IMR-90 (cell line): ENCODE data around the gene DPP6. TPM values are rescaled to one million over a fixed set of nuclear protein-coding genes. Genes with fewer than 3 reads are reported as not detected.
"Not testable (repeated sequence)": the region's sequence is repeated elsewhere in the genome, so short reads cannot be mapped to it uniquely, and the experiment has no call there.

ENCODE experiments used
- ATAC-seq: fragments of 200-7000 bp; cut with Tn5 transposase; 2 replicates; pipeline ENCODE4 v1.9.1; 2020; ENCODE audit warnings: low read depth, mild to moderate bottlenecking, moderate library complexity
- BruUV-seq: library from RNA; stranded (reverse); fragments of 400-500 nt; replicated peaks from 2 replicates; lab custom pipeline; 2021; lab: Mats Ljungman, UMichigan
- CTCF ChIA-PET: fragments of 300-600 bp; formaldehyde crosslinking; extraction: SDS; loops from one replicate; lab custom pipeline; 2021; ENCODE audit warnings: antibody characterized with exemption; lab: Yijun Ruan, JAX
- POLR2A ChIA-PET: fragments of 300-600 bp; sonication (Branson Sonifier 250); formaldehyde crosslinking; loops from one replicate; lab custom pipeline; 2022; ENCODE audit warnings: antibody characterized with exemption; ENCODE audit not compliant: unreplicated experiment; lab: Charles Lee
- DNase-seq: peaks from one replicate; pipeline ENCODE4 v3.0.0; 2013
- H2AFZ ChIP-seq: replicated peaks from 2 replicates; pipeline ENCODE3; 2013; ENCODE audit warnings: low read length, mild to moderate bottlenecking; ENCODE audit not compliant: poor library complexity
- H2AK5ac ChIP-seq: 2 replicates; pipeline ENCODE4 v1.6.1; 2013; ENCODE audit warnings: low read depth, low read length, inconsistent platforms
- H2AK9ac ChIP-seq: replicated peaks from 2 replicates; pipeline ENCODE3; 2013; ENCODE audit warnings: mild to moderate bottlenecking, low read depth, low read length, moderate library complexity; ENCODE audit not compliant: poor library complexity
- H2BK120ac ChIP-seq: 2 replicates; pipeline ENCODE4 v1.6.1; 2013; ENCODE audit warnings: low read depth, low read length, inconsistent platforms
- H2BK15ac ChIP-seq: 3 replicates; pipeline ENCODE4 v1.6.1; 2013; ENCODE audit warnings: low read depth, low read length, inconsistent platforms
- H2BK20ac ChIP-seq: 2 replicates; pipeline ENCODE4 v1.6.1; 2013; ENCODE audit warnings: low read depth, mild to moderate bottlenecking, inconsistent platforms, low read length, moderate library complexity
- H2BK5ac ChIP-seq: 2 replicates; pipeline ENCODE4 v1.6.1; 2013; ENCODE audit warnings: mild to moderate bottlenecking, low read depth, low read length, inconsistent platforms; ENCODE audit not compliant: poor library complexity, severe bottlenecking
- H3K14ac ChIP-seq: replicated peaks from 2 replicates; pipeline ENCODE4 v1.6.1; 2013; ENCODE audit warnings: low read depth, low read length, inconsistent platforms
- H3K18ac ChIP-seq: 2 replicates; pipeline ENCODE4 v1.6.1; 2013; ENCODE audit warnings: low read depth, low read length, control low read depth
- H3K23ac ChIP-seq: 2 replicates; pipeline ENCODE4 v1.6.1; 2013; ENCODE audit warnings: low read depth, low read length, inconsistent platforms
- H3K27ac ChIP-seq: 2 replicates; pipeline ENCODE4 v1.5.1; 2013; ENCODE audit warnings: mild to moderate bottlenecking, control low read depth, low read length; ENCODE audit not compliant: insufficient read depth
- H3K27me3 ChIP-seq: 2 replicates; pipeline ENCODE4 v1.6.1; 2013; ENCODE audit warnings: low read length; ENCODE audit not compliant: control insufficient read depth, insufficient read depth
- H3K36me3 ChIP-seq: 2 replicates; pipeline ENCODE4 v1.6.1; 2013; ENCODE audit warnings: low read length, mixed read lengths; ENCODE audit not compliant: control insufficient read depth, insufficient read depth
- H3K4ac ChIP-seq: 2 replicates; pipeline ENCODE4 v1.6.1; 2013; ENCODE audit warnings: low read depth, low read length, inconsistent platforms
- H3K4me1 ChIP-seq: 2 replicates; pipeline ENCODE4 v1.6.1; 2013; ENCODE audit warnings: low read length, mixed read lengths; ENCODE audit not compliant: control insufficient read depth, insufficient read depth
- H3K4me2 ChIP-seq: 2 replicates; pipeline ENCODE4 v1.6.1; 2013; ENCODE audit warnings: low read depth, mild to moderate bottlenecking, control low read depth, low read length, moderate library complexity
- H3K4me3 ChIP-seq: 2 replicates; pipeline ENCODE4 v1.5.1; 2013; ENCODE audit warnings: low read depth, mild to moderate bottlenecking, control low read depth, low read length, moderate library complexity; ENCODE audit not compliant: insufficient read depth
- H3K56ac ChIP-seq: 2 replicates; pipeline ENCODE4 v1.6.1; 2013; ENCODE audit warnings: low read length, inconsistent platforms; ENCODE audit not compliant: insufficient read depth; ENCODE audit errors: extremely low read depth
- H3K79me1 ChIP-seq, 2 experiments: 2 replicates each; pipeline ENCODE4 v1.6.1; 2013; ENCODE audit warnings: low read length in 2 of 2, inconsistent platforms in 1 of 2, low read depth in 1 of 2
- H3K9ac ChIP-seq: 2 replicates; pipeline ENCODE4 v1.6.1; 2013; ENCODE audit warnings: low read depth, low read length, control low read depth
- H3K9me1 ChIP-seq: 2 replicates; pipeline ENCODE4 v1.6.1; 2013; ENCODE audit warnings: low read length, inconsistent platforms; ENCODE audit not compliant: insufficient read depth
- H3K9me3 ChIP-seq: 2 replicates; pipeline ENCODE4 v1.6.1; 2013; ENCODE audit warnings: low read length; ENCODE audit not compliant: control insufficient read depth, insufficient read depth
- H4K20me1 ChIP-seq: 2 replicates; pipeline ENCODE4 v1.6.1; 2013; ENCODE audit warnings: low read length, inconsistent platforms; ENCODE audit not compliant: insufficient read depth
- H4K5ac ChIP-seq: 2 replicates; pipeline ENCODE4 v1.6.1; 2013; ENCODE audit warnings: mild to moderate bottlenecking, low read depth, low read length, control low read depth
- H4K8ac ChIP-seq, 2 experiments: 2 replicates each; pipeline ENCODE4 v1.6.1; 2013; ENCODE audit warnings: low read depth in 2 of 2, low read length in 2 of 2, control low read depth in 1 of 2, inconsistent platforms in 1 of 2
- H4K91ac ChIP-seq: 2 replicates; pipeline ENCODE4 v1.6.1; 2013; ENCODE audit warnings: low read depth, low read length, inconsistent platforms; ENCODE audit not compliant: insufficient read depth
- BHLHE40 ChIP-seq: fragments of 150-350 bp; IDR thresholded peaks from 2 replicates; pipeline ENCODE4 v1.6.1; 2016; ENCODE audit warnings: mild to moderate bottlenecking, low read depth, low read length
- FOS ChIP-seq: fragments of 150-350 bp; IDR thresholded peaks from 2 replicates; pipeline ENCODE4 v1.6.1; 2016; ENCODE audit warnings: low read depth, low read length
- MAZ ChIP-seq: IDR thresholded peaks from 2 replicates; pipeline ENCODE4 v1.6.1; 2012; ENCODE audit warnings: low read depth, mild to moderate bottlenecking, low read length, improper control_type of control experiment, moderate library complexity, borderline replicate concordance
- MXI1 ChIP-seq: IDR thresholded peaks from 2 replicates; pipeline ENCODE4 v1.6.1; 2012; ENCODE audit warnings: low read depth, mild to moderate bottlenecking, low read length, moderate library complexity, borderline replicate concordance
- RAD21 ChIP-seq: IDR thresholded peaks from 2 replicates; pipeline ENCODE4 v1.6.1; 2012; ENCODE audit warnings: low read length, improper control_type of control experiment
- SMC3 ChIP-seq: fragments of 150-350 bp; IDR thresholded peaks from 2 replicates; pipeline ENCODE4 v1.6.1; 2016; ENCODE audit warnings: low read depth, mild to moderate bottlenecking, antibody characterized with exemption, low read length, moderate library complexity
- WGBS, 2 experiments: methylation state at CpG; one replicate each; pipeline versions ENCODE4 v1.1.5 to v1.1.7; 2013; ENCODE audit warnings: missing lambda C conversion rate in 2 of 2; ENCODE audit not compliant: insufficient read length in 1 of 2; ENCODE audit errors: extremely low coverage in 2 of 2; 5-methylcytosine and 5-hydroxymethylcytosine counted together
- dilution Hi-C: fragments of 300-500 bp; cut with HindIII; formaldehyde crosslinking; loops from one replicate; pipeline ENCODE4 v1.14.3; 2018; ENCODE audit warnings: low sequenced_read_pairs; ENCODE audit not compliant: unreplicated experiment
- in situ Hi-C: fragments of 300-500 bp; cut with MboI; formaldehyde crosslinking; loops from 3 replicates; pipeline ENCODE4 v1.14.3; 2019; ENCODE audit warnings: low sequenced_read_pairs, inconsistent platforms, mixed read lengths
- intact Hi-C: fragments of 100-400 bp; cut with micrococcal nuclease; formaldehyde crosslinking; loops from 2 replicates; pipeline ENCODE4 v1.10.0; 2022
- polyA plus RNA-seq, 3 experiments: library from polyadenylated mRNA; depleted of rRNA; stranded (reverse); fragments of >200 nt; gene quantifications; 2 replicates each; pipeline ENCODE4 v1.2.3, GENCODE V29; 2012; ENCODE audit warnings: low replicate concordance in 1 of 3
- total RNA-seq: library from RNA; depleted of rRNA; stranded (reverse); fragments of >200 nt; gene quantifications from 2 replicates; pipeline ENCODE4 v1.2.3, GENCODE V29; 2012

DPP6 gene
- total and polyA plus RNA-seq, 2 of the 4 experiments (the other 2 are of a cell fraction): not detected

DNA sequence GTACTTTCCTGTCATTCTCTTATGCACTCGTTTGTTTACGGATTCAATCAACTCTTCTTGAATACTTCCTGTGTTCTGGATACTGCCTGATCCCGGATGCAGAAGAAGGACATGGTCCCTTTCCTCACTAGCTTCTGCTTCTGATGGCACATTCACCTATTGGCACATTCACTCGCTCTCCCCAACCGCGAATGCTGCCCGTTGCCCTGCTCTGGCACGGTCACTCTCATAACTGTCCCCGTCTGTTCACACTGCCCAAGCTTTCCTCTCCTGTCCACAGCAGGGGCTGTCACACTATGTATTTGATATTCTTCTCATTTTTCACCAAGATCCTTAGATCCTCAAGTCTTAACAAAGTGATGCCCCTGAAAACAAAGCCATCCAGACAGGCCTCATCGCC is 623.4 kb downstream of the DPP6 start:
- DNase-seq: no peak
- ATAC-seq: no peak
- POLR2A ChIA-PET: no interaction called here
- no peak overlapping the region for H4K8ac ChIP-seq
- H3K4me3 ChIP-seq: no peak overlapping the region
- H3K23ac ChIP-seq: no peak overlapping the region
- WGBS, 2 experiments: 52% methylated on average over 2 of the region's 10 CpGs; no CpG with 5 or more reads in 1 of the 2 experiments
- no peaks in the 10 kb centered on the region for H3K79me1 ChIP-seq
- no peak overlapping the region for H4K5ac ChIP-seq
- dilution Hi-C loops (no loop called here), intact Hi-C loops (no loop called here), in situ Hi-C loops (no loop called here)
- no peak overlapping the region for H2BK20ac ChIP-seq
- no peak overlapping the region for H2BK5ac ChIP-seq
- H3K27me3 ChIP-seq: no peaks in the 10 kb centered on the region
- no peak overlapping the region for H3K27ac ChIP-seq
- no peak overlapping the region for H2AFZ ChIP-seq
- no peaks in the 10 kb centered on the region for H3K36me3 ChIP-seq
- H2BK15ac ChIP-seq: no peak overlapping the region
- no peak overlapping the region for H3K18ac ChIP-seq
- H3K4me2 ChIP-seq: no peak overlapping the region
- no peak overlapping the region for H2AK9ac ChIP-seq
- H2AK5ac ChIP-seq: no peak overlapping the region
- H3K56ac ChIP-seq: no peak overlapping the region
- H4K20me1 ChIP-seq: no peaks in the 10 kb centered on the region
- H3K9me1 ChIP-seq: no peaks in the 10 kb centered on the region
- H3K4ac ChIP-seq: no peak overlapping the region
- H2BK120ac ChIP-seq: no peak overlapping the region
- peaks cover 36% of the 10 kb centered on the region for H3K9me3 ChIP-seq
- BruUV-seq: no TSS peak
- no peaks in the 10 kb centered on the region for H3K4me1 ChIP-seq
- H4K91ac ChIP-seq: no peak overlapping the region
- H3K14ac ChIP-seq: no peak overlapping the region
- CTCF ChIA-PET: no interaction called here
- no peak overlapping the region for H3K9ac ChIP-seq
- TF ChIP-seq SMC3: no peak
- TF ChIP-seq BHLHE40: no peak
- TF ChIP-seq RAD21: no peak
- TF ChIP-seq MAZ: no peak
- no peak for TF ChIP-seq FOS
- TF ChIP-seq MXI1: no peak

GRCh38 chr7:154676033-154676421 is 623.8 kb downstream of the DPP6 start:
- intact Hi-C loops, H3K79me1 ChIP-seq, H3K4me2 ChIP-seq, H2BK20ac ChIP-seq, ATAC-seq, BruUV-seq, H2BK120ac ChIP-seq, H3K4me1 ChIP-seq, H2AK5ac ChIP-seq, H4K91ac ChIP-seq, H3K9me1 ChIP-seq, H3K36me3 ChIP-seq, DNase-seq, POLR2A ChIA-PET, H3K27ac ChIP-seq, H3K18ac ChIP-seq, in situ Hi-C loops, H2AFZ ChIP-seq, H4K8ac ChIP-seq, H2BK15ac ChIP-seq, dilution Hi-C loops, H3K14ac ChIP-seq, H3K23ac ChIP-seq, H2BK5ac ChIP-seq, H3K9ac ChIP-seq, H3K27me3 ChIP-seq, H2AK9ac ChIP-seq, H3K4ac ChIP-seq, H3K56ac ChIP-seq, H3K4me3 ChIP-seq, CTCF ChIA-PET, H4K20me1 ChIP-seq, H4K5ac ChIP-seq: not testable (repeated sequence)
- 77% methylated on average over 9 of the region's 11 CpGs; no CpG with 5 or more reads in 1 of the 2 experiments for WGBS, 2 experiments
- H3K9me3 ChIP-seq: peaks cover 36% of the 10 kb centered on the region
